ENCODE results near the gene ARHGEF10L. TPM values are rescaled to one million over a fixed set of nuclear protein-coding genes. Genes with fewer than 3 reads are reported as not detected.

ARHGEF10L gene
- total RNA-seq, 1 donor from 2014 or later, result 55.6 TPM

DNA sequence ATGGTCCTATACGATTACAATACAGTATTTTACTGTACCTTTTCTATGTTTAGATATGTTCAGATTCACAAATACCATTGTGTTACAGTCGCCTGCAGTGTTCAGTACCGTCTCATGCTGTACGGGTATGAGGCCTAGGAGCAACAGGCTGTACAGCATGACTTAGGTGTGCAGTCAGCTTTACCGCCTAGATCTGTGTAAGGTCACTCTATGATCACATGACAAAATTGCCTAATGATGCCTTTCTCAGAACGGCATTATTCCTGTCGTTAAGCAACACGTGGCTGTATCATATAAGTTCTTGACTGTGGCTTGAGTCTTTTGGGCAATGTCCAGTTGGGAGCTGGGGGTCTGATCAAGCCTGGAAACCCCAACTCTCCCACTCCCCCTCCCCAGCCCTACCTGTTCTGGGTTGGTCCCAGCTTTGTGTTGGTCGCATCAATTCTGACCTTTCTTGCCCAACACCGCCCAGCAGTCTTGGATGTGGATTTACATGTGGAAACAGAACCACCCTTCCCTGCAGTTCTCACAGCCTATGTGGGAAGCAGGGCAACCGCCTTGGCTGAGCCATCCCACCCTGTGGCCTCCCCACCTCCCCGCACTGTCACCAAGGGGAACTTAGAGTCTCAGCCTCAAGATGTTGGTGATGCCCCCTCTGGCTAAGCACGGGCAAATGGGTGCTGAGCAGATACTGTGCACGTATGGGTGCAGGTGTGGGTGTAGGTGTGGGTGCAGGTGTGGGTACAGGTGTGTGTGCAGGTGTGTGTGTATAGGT lies 135.4 kb downstream of the ARHGEF10L start:
- no peak for DNase-seq
- intact Hi-C loops (cut with DNase I), result no loop called here
- no peak for ATAC-seq (ENCODE audit: poor library complexity)

DNA sequence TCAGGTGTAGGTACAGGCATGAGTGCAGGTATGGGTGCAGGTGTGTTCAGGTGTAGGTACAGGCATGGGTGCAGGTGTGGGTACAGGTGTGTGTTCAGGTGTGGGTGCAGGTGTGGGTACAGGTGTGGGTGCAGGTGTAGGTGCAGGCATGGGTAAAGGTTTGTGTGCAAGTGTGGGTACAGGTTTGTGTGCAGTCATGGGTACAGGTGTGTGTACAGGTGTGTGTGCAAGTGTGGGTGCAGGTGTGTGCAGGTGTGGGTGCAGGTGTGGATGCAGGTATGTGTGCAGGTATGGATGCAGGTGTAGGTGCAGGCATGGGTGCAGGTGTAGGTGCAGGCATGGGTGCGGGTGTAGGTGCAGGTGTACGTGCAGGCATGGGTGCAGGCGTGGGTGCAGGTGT lies 136.2 kb downstream of the ARHGEF10L start:
- no peak for DNase-seq
- no peak for ATAC-seq (ENCODE audit: poor library complexity)
- intact Hi-C loops (cut with DNase I), result no loop called here

DNA sequence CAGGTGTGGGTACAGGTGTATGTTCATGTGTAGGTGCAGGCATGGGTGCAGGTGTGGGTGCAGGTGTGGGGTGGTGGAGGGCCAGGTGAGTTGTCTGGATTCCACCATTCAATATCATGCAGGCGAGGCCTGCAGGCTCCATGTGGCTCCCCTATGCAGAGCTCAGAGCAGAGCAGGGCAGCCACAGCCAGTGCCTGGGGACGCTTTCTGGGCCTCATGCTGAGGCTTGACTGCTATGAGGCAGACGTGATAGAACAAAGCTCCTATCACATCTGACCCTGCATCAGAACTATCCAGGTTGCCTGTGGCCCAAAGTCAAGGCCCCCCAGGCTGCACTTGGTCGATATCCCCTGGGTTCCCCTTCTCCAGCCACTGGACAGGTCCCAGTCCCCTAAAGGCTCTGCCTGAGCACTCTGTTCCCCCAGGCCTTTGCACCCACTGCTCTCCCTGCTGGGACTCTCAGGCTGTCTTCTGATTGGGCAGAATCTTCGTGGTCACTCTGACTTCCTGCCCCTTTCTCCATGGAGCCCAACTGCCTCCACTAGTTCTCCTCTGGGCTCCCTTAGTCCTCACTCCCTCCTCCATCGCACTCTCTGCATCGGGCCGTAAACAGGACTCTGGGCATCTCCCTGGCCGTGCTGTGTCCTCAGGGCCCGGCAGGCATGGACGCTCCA lies 137.0 kb downstream of the ARHGEF10L start:
- DNase-seq, result no peak

DNA sequence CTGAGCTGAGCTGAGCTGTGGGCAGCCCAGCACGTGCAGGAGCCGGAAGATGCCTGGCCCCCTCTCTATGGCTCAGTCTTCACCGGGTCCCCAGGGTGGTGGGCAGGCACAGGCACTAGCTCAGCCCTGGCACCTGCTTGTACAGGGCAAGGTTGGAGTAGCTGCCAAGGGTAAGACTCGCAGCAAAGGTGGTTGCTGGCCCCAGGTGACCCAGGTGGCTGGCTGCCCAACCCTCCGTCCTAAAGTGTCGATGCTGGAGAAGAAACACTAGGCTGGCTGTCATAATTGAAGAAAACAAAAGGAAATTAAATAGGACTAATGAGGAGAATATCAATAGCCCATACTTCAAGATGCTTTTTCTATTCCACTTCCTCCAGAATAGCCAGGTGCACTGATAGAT lies 138.5 kb downstream of the ARHGEF10L start:
- ATAC-seq (ENCODE audit: poor library complexity) (no peak), DNase-seq (no peak)
- intact Hi-C loops (cut with DNase I), result no loop called here

More for the DNA sequence above, 137.0 kb downstream of the ARHGEF10L start:
- intact Hi-C loops (cut with DNase I), result no loop called here
- no peak for ATAC-seq (ENCODE audit: poor library complexity)

DNA sequence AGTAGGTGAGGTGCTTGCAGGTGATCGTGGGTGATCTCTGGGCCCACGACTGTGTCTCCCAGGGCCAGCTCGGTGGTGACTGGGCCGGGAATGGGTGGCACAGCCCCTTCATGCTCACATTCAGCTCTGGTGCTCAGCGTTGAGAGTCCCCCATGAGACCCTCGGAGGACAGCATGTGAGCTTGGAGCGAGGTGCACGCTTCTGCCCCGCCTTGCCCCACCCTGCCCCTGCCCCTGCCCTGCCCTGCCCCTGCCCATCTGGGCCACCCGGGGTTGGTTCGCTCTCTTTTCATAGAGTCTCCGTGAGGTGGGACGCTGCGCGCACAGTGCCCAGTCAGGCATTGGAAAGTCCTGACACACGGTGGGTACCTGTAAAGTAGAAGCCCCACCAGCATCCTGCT lies 140.4 kb downstream of the ARHGEF10L start:
- intact Hi-C loops (cut with DNase I), result no loop called here
- DNase-seq (no peak), ATAC-seq (ENCODE audit: poor library complexity) (no peak)

DNA sequence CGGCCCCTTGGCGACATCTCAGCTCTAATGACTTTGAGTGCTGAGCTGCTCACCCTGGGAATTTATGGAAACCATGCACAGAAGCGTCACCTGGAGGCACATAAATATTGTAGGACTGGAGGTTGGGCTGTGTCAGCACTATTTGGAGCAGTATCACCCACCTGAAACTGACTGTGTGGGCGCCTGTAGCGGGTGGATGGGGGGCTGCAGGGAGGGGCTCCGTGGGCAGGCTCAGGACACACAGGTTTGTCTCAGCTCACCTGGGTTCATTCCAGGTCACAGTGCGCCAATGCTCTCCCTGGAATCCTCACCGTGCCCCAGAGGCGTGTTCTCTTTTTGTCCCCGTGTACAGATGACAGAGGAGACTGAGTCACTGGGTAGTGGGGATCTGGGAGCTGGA lies 140.8 kb downstream of the ARHGEF10L start:
- no peak for ATAC-seq (ENCODE audit: poor library complexity)
- DNase-seq, result no peak
- intact Hi-C loops (cut with DNase I), result no loop called here

DNA sequence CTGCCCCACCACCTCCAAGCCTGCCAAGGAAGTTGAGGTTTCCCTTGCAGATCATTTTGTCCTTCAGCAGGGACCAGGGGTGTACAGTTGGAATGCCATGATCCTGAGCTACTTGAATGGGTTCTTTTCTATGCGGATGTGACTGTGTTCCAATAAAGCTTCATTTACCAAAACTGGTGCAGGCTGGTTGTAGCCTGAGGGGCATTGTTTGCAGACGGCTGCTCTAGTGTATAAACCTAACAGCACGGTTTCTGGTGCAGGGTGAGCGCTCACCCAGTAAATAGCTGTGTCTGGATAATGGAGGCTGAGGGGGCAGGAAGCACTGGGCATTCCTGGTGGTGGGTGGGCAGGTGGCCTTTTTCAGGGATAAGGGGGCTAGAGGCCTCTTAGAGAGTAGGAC lies 142.9 kb downstream of the ARHGEF10L start:
- DNase-seq, result no peak
- intact Hi-C loops (cut with DNase I), result no loop called here
- no peak for ATAC-seq (ENCODE audit: poor library complexity)

DNA sequence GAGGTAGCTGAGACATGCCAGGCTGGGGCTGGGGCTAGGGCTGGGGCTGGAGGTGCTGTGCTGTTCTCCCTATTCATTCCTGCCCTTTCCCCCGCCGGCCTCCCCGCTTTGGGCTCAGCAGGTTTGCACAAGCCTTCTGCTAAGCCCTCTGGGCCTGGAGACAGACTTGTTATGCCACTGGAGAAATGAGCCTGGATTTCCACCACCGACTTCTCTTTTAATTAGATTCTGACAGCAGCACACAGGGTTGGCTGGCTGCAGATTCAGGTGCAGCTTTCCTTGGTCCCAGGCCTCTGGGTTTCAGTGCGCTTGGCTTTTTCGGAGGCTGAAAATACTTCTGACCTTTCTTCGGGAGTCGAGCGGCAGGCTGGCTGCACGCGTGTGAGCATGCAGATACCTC lies 144.1 kb downstream of the ARHGEF10L start:
- intact Hi-C loops (cut with DNase I), result no loop called here
- no peak for ATAC-seq (ENCODE audit: poor library complexity)
- no peak for DNase-seq

DNA sequence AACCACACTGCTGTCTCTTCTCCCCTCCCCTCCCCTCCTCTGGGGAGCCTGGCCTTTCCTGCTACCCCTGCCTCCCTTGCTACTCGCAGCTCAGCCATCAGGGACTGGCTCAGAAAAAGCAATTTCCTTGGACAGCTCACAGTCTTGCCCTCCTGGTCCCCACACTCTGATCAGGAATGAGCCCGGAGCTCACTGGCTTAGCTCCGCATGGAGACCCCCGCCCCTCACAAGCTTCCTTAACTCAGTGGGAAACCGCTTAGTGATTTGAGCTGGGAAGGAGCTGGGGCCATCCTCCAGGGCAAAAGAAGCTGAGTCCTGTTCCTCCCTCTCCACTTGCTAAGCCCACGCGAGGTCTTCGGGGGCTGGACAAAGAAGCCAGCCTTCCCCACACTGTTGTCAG lies 145.3 kb downstream of the ARHGEF10L start:
- DNase-seq (no peak), ATAC-seq (ENCODE audit: poor library complexity) (no peak)
- intact Hi-C loops (cut with DNase I), result no loop called here

DNA sequence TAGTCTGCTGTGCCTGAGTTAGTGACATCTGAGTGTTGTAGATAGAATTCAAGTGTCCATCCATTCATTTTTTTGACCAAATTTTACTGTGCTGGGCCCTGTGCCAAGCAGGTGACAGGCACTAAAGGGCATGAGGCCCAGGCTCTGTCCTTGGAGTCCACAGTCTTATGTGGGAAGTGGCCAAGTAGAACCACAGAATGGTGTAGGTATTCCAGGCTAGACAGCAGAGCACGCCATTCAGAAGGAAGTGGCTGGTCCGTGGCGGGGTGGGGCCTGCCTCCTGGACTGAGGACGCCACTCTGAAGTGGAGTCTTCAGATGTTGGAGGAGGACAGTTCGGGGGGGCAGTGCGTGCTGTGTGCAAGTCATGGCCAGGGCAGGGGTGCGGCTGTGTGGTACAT lies 146.8 kb downstream of the ARHGEF10L start:
- peak; percentile 45 for ATAC-seq (ENCODE audit: poor library complexity)
- intact Hi-C loops (cut with DNase I), result no loop called here
- DNase-seq, result no peak

DNA sequence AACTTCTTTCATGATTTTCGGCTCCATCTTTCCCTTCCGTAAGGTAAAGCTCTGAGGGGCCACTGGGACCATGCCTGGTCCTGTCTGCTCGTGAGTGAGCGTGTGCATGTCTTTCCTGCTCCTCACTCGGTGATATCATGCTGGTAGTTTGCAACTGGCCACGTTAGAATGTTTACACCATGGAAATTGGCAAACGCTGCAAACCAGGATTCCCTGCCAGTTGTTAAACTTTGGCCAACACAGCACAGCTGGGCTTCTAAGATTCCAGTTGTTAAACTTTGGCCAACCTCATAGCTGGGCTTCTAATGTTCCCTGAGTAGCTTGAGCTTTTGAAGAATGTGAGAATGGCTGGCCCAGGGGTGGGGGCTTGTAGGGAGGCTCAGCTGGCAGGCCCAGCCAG lies 147.6 kb downstream of the ARHGEF10L start:
- DNase-seq, result no peak
- intact Hi-C loops (cut with DNase I), result no loop called here
- no peak for ATAC-seq (ENCODE audit: poor library complexity)

DNA sequence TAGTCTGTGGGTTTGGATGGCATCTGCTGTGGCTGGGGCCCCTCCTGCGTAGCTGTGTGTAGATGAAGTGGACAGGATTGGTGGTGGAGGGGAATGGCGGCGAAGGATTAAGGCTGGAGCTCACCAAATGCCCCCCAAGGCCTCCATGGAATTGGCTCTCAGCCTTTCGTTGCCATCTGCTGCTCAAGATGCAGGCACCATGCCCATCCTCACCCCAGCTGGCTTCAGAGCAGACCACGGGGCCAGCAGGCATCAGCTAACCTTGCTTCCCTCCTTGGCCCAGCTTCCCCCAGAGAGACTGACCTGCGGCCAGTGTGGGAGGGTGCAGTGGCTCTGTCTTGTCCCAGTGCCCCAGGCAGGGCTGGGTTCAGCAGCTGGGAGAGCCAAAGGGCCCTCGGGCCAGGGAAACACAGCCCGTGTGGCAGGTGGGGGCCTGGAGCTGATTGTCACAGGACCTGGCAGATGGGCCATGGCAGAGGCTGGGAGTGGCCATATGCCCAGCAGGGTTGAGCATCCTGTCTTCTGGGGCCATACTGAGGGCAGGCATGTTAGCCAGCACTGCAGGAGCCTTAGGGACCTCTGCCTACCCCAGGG lies 148.8 kb downstream of the ARHGEF10L start:
- no peak for DNase-seq
- intact Hi-C loops (cut with DNase I), result no loop called here
- no peak for ATAC-seq (ENCODE audit: poor library complexity)

DNA sequence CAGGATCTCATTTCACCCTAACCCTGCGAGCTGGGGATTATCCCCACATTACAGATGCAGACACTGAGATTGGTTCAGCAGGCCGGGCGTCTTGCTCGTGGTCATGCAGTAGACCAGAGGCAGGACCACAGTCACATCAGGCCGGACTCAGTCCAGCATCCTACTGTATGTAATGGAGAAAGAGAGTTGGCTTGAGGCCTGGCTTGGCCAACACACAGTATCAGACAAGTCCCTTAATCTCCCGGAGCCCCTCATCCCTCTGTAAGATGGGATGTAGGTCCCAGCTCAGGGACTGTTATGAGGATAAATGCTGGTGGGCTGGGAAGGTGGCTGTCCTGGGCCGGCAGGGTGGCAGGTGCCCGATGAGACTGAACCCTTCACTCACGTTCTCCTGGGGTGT lies 149.5 kb downstream of the ARHGEF10L start:
- intact Hi-C loops (cut with DNase I), result no loop called here
- ATAC-seq (ENCODE audit: poor library complexity), result no peak
- DNase-seq, result no peak

DNA sequence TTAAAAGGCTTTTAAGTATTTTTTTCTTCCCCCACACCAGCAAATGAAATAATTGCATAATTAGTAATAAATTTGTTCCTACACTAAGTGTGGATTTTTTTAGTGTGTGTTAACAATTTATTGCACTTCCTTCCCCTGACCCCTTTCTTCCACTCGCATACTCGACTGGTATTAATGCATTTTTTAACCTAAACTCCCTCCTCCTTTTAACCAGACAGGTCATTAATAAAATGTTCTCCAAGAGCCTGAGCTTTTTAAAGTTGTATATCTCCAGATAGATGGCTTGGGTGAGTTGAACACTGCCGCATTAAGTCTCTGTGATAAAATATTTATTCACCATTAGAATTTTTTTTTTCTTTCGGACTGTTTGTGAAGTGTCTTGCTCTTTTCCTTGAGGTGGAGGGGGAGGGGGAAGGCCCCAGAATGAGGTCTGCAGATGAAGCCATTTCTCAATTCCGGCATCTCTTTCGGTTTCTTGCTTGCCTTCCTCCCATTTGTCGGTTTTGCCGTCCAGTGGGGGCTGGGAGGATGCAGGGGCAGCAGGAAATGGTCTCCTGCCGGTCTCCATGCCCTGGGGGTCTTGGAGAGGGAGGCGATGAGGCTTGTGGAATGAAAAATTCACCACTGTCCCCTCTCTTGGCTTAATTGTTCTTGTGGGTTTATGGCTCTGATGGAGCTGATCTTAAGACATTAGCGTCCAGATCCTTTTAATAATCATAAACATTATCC lies 151.6 kb downstream of the ARHGEF10L start:
- intact Hi-C loops (cut with DNase I), result no loop called here
- DNase-seq (no peak), ATAC-seq (ENCODE audit: poor library complexity) (no peak)

DNA sequence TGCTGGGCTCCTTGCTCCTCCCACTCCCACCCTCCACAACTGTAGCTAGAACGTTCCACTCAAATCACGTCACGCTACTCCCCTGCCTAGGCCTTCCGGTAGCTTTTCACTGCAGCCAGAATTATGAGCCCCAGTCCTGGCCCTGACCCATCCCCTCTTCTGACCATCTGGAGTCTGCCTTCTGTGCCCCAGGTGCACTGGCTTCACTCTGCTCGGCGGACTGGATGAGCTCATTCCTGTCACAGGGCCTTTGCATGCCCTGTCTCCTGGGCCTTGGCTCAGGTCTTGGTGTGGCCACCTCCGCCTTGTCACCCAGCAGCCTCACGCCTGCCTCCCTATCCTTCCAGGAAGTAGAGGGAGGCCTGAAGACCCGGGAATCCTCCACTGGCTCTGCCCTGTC lies 153.1 kb downstream of the ARHGEF10L start:
- ATAC-seq (ENCODE audit: poor library complexity), result no peak
- intact Hi-C loops (cut with DNase I), result no loop called here
- no peak for DNase-seq

DNA sequence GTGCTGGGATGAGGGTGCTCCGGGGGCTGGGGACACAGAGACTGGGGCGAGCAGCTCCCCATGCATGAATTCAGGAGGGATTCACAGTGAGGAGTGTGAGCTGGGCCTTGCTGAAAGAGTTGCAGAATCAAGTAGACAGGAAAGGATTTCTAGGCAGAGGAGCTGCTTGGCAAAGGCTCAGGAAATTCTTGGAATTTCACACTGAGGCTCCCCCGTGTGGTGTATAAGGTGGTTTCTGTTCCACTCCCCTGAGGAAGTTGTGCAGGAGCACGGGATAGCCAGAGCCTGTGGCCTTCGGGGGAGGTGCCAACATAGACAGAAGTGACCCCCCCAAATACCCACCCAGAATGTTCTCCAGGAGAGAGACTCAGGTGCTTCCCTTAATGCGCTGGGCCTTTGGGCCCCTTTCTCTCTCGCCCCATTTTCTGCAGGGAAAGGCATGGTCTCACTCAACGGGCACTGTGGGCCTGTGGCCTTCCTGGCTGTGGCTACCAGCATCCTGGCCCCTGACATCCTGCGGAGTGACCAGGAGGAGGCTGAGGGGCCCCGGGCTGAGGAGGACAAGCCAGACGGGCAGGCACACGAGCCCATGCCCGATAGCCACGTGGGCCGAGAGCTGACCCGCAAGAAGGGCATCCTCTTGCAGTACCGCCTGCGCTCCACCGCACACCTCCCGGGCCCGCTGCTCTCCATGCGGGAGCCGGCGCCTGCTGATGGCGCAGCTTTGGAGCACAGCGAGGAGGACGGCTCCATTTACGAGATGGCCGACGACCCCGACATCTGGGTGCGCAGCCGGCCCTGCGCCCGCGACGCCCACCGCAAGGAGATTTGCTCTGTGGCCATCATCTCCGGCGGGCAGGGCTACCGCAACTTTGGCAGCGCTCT lies 157.2 kb downstream of the ARHGEF10L start:
- intact Hi-C loops (cut with DNase I), result no loop called here
- DNase-seq, result no peak
- ATAC-seq (ENCODE audit: poor library complexity), result peak; percentile 34

DNA sequence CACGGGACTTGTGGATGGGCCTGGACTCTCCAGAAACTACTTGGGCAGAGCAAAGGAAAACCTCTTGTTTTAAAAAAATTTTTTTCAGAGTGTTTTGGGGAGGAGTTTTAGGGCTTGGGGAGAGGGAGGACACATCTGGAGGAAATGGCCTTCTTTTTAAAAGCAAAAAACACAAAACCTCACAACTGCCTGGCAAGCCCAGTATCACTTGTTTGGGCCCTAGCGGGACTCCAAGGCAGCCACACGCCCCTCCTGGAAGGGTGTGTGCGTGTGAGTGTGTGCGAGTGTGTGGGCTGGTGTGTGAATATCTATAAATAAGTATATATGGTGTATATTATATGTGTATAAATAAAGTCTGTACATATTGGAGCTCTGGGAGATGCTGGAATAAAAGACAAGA lies 158.0 kb downstream of the ARHGEF10L start:
- DNase-seq, result no peak
- intact Hi-C loops (cut with DNase I), result no loop called here
- no peak for ATAC-seq (ENCODE audit: poor library complexity)

DNA sequence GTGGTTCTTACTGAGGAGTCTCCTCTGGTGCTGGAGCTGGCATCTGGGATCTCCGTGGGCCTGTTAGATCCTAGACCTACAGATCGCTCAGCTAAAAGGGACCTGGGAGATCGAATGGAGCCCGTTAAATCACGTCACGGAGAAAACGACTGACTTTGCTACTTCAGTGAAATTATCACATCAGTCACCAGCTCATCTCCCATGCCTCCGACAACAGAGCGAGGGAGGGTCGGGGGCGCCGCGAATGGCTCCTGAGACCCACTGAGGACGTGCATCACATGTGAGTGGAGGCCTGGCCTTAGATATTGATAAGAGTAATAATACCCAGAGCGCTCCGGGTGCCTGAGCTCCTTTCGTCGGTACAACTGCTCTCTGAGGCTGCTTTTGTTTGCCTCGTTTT lies 160.1 kb downstream of the ARHGEF10L start:
- intact Hi-C loops (cut with DNase I), result no loop called here
- no peak for ATAC-seq (ENCODE audit: poor library complexity)
- no peak for DNase-seq
